Caco-2 (cell line): Measurements from ENCODE around the gene TAPBP. TPM values are rescaled to one million over a fixed set of nuclear protein-coding genes. Genes with fewer than 3 reads are reported as not detected.

Experiments
- BruUV-seq: library from RNA; stranded (reverse); fragments of 400-500 nt; replicated peaks from 2 replicates; lab custom pipeline; 2021; lab: Mats Ljungman, UMichigan
- CTCF ChIA-PET: fragments of 300-600 bp; sonication (Branson Sonifier 250); formaldehyde crosslinking; loops from one replicate; lab custom pipeline; 2022; ENCODE audit warnings: antibody characterized with exemption; lab: Charles Lee
- POLR2A ChIA-PET: fragments of 300-600 bp; sonication (Branson Sonifier 250); formaldehyde crosslinking; loops from one replicate; lab custom pipeline; 2022; ENCODE audit warnings: antibody characterized with exemption; lab: Charles Lee
- DNase-seq, 2 experiments: peaks; one replicate each; pipeline versions ENCODE4 v3.0.0 to v3.0.0-alpha.2; 2020 to 2022
- H3K27me3 ChIP-seq: replicated peaks from 2 replicates; pipeline ENCODE4 v1.6.0; 2011; ENCODE audit warnings: low read length; ENCODE audit not compliant: control insufficient read depth, insufficient read depth
- H3K36me3 ChIP-seq: 2 replicates; pipeline ENCODE4 v1.5.1; 2011; ENCODE audit warnings: low read length; ENCODE audit not compliant: control insufficient read depth, insufficient read depth
- H3K4me1 ChIP-seq: fragments of 250-450 bp; sonication (Bioruptor Pico); 2 replicates; pipeline ENCODE4 v1.5.1; 2020; ENCODE audit warnings: mild to moderate bottlenecking
- H3K4me3 ChIP-seq: 2 replicates; pipeline ENCODE4 v1.5.1; 2011; ENCODE audit warnings: low read depth, mild to moderate bottlenecking, control low read depth, low read length
- H3K9me3 ChIP-seq: fragments of 250-450 bp; sonication (Bioruptor Pico); 2 replicates; pipeline ENCODE4 v1.5.1; 2020; ENCODE audit warnings: mild to moderate bottlenecking, moderate library complexity
- H3K27ac Mint-ChIP-seq: one replicate; pipeline ENCODE4 v1.8.0; 2022; ENCODE audit warnings: mixed read lengths; ENCODE audit not compliant: unreplicated experiment
- H3K27me3 Mint-ChIP-seq: one replicate; pipeline ENCODE4 v1.8.0; 2022; ENCODE audit warnings: mixed read lengths; ENCODE audit not compliant: insufficient read depth, unreplicated experiment
- H3K36me3 Mint-ChIP-seq: one replicate; pipeline ENCODE4 v1.8.0; 2022; ENCODE audit warnings: mild to moderate bottlenecking, mixed read lengths; ENCODE audit not compliant: insufficient read depth, unreplicated experiment
- H3K4me1 Mint-ChIP-seq: one replicate; pipeline ENCODE4 v1.8.0; 2022; ENCODE audit warnings: low read depth, mixed read lengths; ENCODE audit not compliant: unreplicated experiment
- H3K4me3 Mint-ChIP-seq: one replicate; pipeline ENCODE4 v1.8.0; 2022; ENCODE audit warnings: mild to moderate bottlenecking, moderate library complexity, mixed read lengths; ENCODE audit not compliant: unreplicated experiment
- H3K9me3 Mint-ChIP-seq: one replicate; pipeline ENCODE4 v1.8.0; 2022; ENCODE audit warnings: mixed read lengths; ENCODE audit not compliant: unreplicated experiment
- CTCF ChIP-seq, 2 experiments: fragments of 200-600 bp in 1 of 2; IDR thresholded peaks; 1 replicate in 1 of 2; 2 replicates in 1 of 2; pipeline versions ENCODE4 v1.5.1 to v1.8.0; 2011 to 2022; ENCODE audit warnings: antibody characterized with exemption in 1 of 2, control low read depth in 1 of 2, inconsistent platforms in 1 of 2, low read depth in 1 of 2, low read length in 1 of 2, mild to moderate bottlenecking in 1 of 2, moderate library complexity in 1 of 2; ENCODE audit not compliant: insufficient read depth in 1 of 2, severe bottlenecking in 1 of 2, unreplicated experiment in 1 of 2
- intact Hi-C: fragments of 100-400 bp; cut with micrococcal nuclease; formaldehyde crosslinking; loops from one replicate; pipeline ENCODE4 v1.10.0; 2022; ENCODE audit not compliant: unreplicated experiment
- total RNA-seq: library from RNA; stranded (reverse); gene quantifications from 2 replicates; pipeline ENCODE4 v1.2.3, GENCODE V29; 2022

Gene TAPBP
- total RNA-seq, 1 experiment from 2014 or later = 36.7 TPM

DNA sequence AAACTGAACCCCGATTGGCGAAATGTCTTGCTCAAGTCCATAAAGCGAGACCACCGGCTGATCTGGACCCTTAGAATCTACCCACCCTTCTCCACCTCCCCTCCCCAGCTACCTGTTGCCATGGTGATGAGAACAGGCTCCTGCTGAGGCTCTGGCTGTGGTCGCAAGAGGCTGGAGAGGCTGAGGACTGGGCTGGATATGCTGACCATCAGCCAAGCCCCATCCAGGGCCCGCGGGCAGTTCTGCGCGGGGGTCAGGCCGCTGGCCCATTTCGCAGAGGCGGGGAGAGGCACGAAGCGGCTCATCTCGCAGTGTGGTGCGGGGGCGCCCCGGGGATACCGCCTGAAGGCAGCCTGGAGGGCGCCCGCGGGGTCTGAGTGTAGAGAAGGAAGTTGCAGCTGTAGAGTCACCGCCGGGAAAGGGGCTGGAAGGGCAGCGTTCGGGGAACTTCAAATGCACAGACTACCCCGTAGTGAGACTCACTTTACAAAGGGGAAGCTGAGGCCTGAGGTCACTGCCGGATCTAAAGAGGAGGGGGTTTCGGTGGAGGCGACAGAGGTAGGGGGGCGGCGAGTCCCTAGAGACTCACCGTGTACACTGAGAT, 671 bp downstream of the TAPBP start:
- TF ChIP-seq CTCF (IDR thresholded peaks at IDR 0.05; ENCODE audit: insufficient read depth in 1 of 2, low read depth in 1 of 2, low read length in 1 of 2, severe bottlenecking in 1 of 2, unreplicated experiment in 1 of 2) = no peak
- Histone ChIP-seq H3K9me3 (no peaks in the 10 kb centered on the region), H3K4me3 (peak overlapping the region; percentile 85), H3K36me3 (peaks cover 4% of the 10 kb centered on the region), H3K4me1 (peaks cover 15% of the 10 kb centered on the region), H3K27me3 (no peaks in the 10 kb centered on the region)
- POLR2A ChIA-PET = interaction anchor here (0.6 to 0.7 kb wide), 2 partner anchors 321 to 1220 kb away, joined by 3 to 4 read pairs; no protein-coding TSS in a partner anchor
- H3K4me1 Mint-ChIP-seq = peaks cover 8% of the 10 kb centered on the region
- no TSS peak for BruUV-seq
- H3K36me3 Mint-ChIP-seq = peaks cover 47% of the 10 kb centered on the region
- CTCF ChIA-PET = interaction anchor here (1.6 to 2.2 kb wide), 2 partner anchors 14 to 113 kb away, joined by 4 to 15 read pairs; no protein-coding TSS in a partner anchor
- peak overlapping the region; percentile 97 for H3K27ac Mint-ChIP-seq
- no peaks in the 10 kb centered on the region for H3K27me3 Mint-ChIP-seq
- H3K9me3 Mint-ChIP-seq = no peaks in the 10 kb centered on the region
- DNase-seq = peak in 1 of 2 experiments; percentile 47
- intact Hi-C loops = loop anchor here (5.0 kb wide), 1 partner anchor 34 kb away; no protein-coding TSS in a partner anchor
- peak overlapping the region; percentile 98 for H3K4me3 Mint-ChIP-seq

- Histone ChIP-seq H3K27me3 (no peaks in the 10 kb centered on the region), H3K4me1 (peaks cover 15% of the 10 kb centered on the region), H3K9me3 (no peaks in the 10 kb centered on the region), H3K4me3 (peak overlapping the region; percentile 85), H3K36me3 (peaks cover 4% of the 10 kb centered on the region)
- POLR2A ChIA-PET = interaction anchor here (0.6 to 1.4 kb wide), 5 partner anchors 13 to 1219 kb away, joined by 3 to 8 read pairs (median 3); partner anchors contain the start of genes RGL2, RPS18 and VPS52
- H3K27ac Mint-ChIP-seq = peak overlapping the region; percentile 97
- BruUV-seq = no TSS peak
- peak overlapping the region; percentile 98 for H3K4me3 Mint-ChIP-seq
- CTCF ChIA-PET = interaction anchor here (0.6 to 2.2 kb wide), 5 partner anchors 13 to 113 kb away, joined by 3 to 15 read pairs (median 3); partner anchors contain the start of gene PHF1
- H3K36me3 Mint-ChIP-seq = peaks cover 41% of the 10 kb centered on the region
- peak in 1 of 2 experiments; percentile 19 for TF ChIP-seq CTCF (IDR thresholded peaks at IDR 0.05; ENCODE audit: insufficient read depth in 1 of 2, low read depth in 1 of 2, low read length in 1 of 2, severe bottlenecking in 1 of 2, unreplicated experiment in 1 of 2)
- peak; percentile 85 to 88 for DNase-seq
- peaks cover 8% of the 10 kb centered on the region for H3K4me1 Mint-ChIP-seq
- intact Hi-C loops = loop anchor here (1.0 to 5.0 kb wide), 3 partner anchors 13 to 35 kb away; no protein-coding TSS in a partner anchor
- H3K27me3 Mint-ChIP-seq = no peaks in the 10 kb centered on the region
- no peaks in the 10 kb centered on the region for H3K9me3 Mint-ChIP-seq
Observed at GRCh38 chr6:33312361-33313104, 1.3 kb downstream of the TAPBP start.

DNA sequence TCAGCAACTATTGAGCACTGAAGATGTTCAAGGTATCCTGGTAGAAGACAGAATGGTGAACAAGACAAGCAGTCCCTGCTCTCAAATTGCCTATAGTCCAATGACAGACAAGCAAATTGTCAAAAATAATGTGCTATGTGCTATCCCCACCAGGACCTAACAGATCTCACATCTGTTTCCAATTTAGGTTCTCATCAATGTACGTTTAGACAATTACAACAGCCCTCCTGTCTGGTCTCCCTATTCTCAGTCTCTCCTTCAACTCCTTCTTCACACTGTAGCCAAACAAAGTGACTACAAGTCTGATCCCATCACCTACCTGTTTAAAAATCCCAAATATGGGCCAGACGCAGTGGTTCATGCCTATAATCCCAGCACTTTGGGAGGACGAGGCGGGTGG, 7.5 kb downstream of the TAPBP start:
- Mint-ChIP-seq H3K9me3 (no peaks in the 10 kb centered on the region), H3K27ac (no peak overlapping the region), H3K4me3 (no peak overlapping the region), H3K36me3 (peaks cover 11% of the 10 kb centered on the region), H3K27me3 (no peaks in the 10 kb centered on the region), H3K4me1 (no peaks in the 10 kb centered on the region)
- TF ChIP-seq CTCF (IDR thresholded peaks at IDR 0.05; ENCODE audit: insufficient read depth in 1 of 2, low read depth in 1 of 2, low read length in 1 of 2, severe bottlenecking in 1 of 2, unreplicated experiment in 1 of 2) = no peak
- Histone ChIP-seq H3K27me3 (no peaks in the 10 kb centered on the region), H3K9me3 (no peaks in the 10 kb centered on the region), H3K4me1 (no peaks in the 10 kb centered on the region), H3K4me3 (no peak overlapping the region), H3K36me3 (no peaks in the 10 kb centered on the region)
- no TSS peak for BruUV-seq
- ChIA-PET POLR2A (no interaction called here), CTCF (no interaction called here)
- intact Hi-C loops = no loop called here
- no peak for DNase-seq
